Activated CD8-positive, alpha-beta memory T cell treated with anti-CD3 and anti-CD28 coated beads, Interleukin-2, amount 10 ng/mL, durations not matched to agents 7 days and 5 days (primary cell): ENCODE measurements around the gene PTPRM. TPM values are rescaled to one million over a fixed set of nuclear protein-coding genes. Genes with fewer than 3 reads are reported as not detected.

ENCODE experiments used
- ATAC-seq: fragments of 150-1000 bp; cut with Tn5 transposase; one replicate; pipeline ENCODE4 v1.10.0; 2021; ENCODE audit warnings: moderate library complexity
- CTCF ChIA-PET: fragments of 350-600 bp; sonication (Branson Sonifier 250); formaldehyde crosslinking; loops from one replicate; lab custom pipeline; 2021; ENCODE audit warnings: antibody characterized with exemption; lab: Charles Lee
- DNase-seq: peaks from one replicate; pipeline ENCODE4 v3.0.0-alpha.2; 2020
- H3K27ac Mint-ChIP-seq: one replicate; pipeline ENCODE4 v1.8.0; 2021; ENCODE audit warnings: mild to moderate bottlenecking, mixed read lengths
- H3K27me3 Mint-ChIP-seq: one replicate; pipeline ENCODE4 v1.8.0; 2021; ENCODE audit warnings: mixed read lengths
- H3K36me3 Mint-ChIP-seq: one replicate; pipeline ENCODE4 v1.8.0; 2021; ENCODE audit warnings: mild to moderate bottlenecking, mixed read lengths
- H3K4me1 Mint-ChIP-seq: one replicate; pipeline ENCODE4 v1.8.0; 2021; ENCODE audit warnings: mixed read lengths
- H3K4me3 Mint-ChIP-seq: one replicate; pipeline ENCODE4 v1.8.0; 2021; ENCODE audit warnings: mild to moderate bottlenecking, moderate library complexity, mixed read lengths
- H3K9me3 Mint-ChIP-seq: one replicate; pipeline ENCODE4 v1.8.0; 2022; ENCODE audit warnings: low read depth, mixed read lengths
- total RNA-seq, 2 experiments: library from RNA; stranded (reverse); gene quantifications; one replicate each; pipeline ENCODE4 v1.2.3, GENCODE V29; 2021

Gene PTPRM
- total RNA-seq, 2 experiments from 2014 or later = 3.1 to 5.7 TPM

- Mint-ChIP-seq H3K27me3 (no peaks in the 10 kb centered on the region), H3K4me3 (no peak overlapping the region), H3K4me1 (no peaks in the 10 kb centered on the region), H3K9me3 (peaks cover 4% of the 10 kb centered on the region), H3K36me3 (no peaks in the 10 kb centered on the region), H3K27ac (no peak overlapping the region)
- CTCF ChIA-PET = no interaction called here
- no peak for ATAC-seq
- DNase-seq = no peak
These were observed 65.3 kb downstream of the PTPRM start for GRCh38 chr18:7632152-7633098.

DNA sequence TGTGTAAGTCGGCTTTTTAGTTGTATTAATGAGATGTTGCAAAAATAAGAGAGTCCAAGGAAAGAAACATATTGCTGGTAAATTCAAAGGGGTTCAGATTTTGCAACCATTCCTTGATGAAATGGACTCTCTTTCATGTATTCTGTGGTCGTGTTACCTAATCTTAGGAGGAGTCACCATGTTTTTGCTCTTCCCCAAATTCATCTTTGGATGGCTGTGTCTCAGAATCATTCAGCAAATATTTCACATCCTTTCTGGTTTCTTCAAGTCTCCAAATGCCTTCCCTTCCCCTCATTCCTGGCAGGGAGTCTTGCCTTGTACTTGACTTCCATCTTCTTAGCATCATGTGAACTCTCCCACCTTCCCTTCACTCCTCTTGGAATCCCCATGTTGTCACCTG lies 66.1 kb downstream of the PTPRM start:
- ATAC-seq (no peak), DNase-seq (no peak)
- H3K27me3 Mint-ChIP-seq = no peaks in the 10 kb centered on the region
- H3K4me1 Mint-ChIP-seq = no peaks in the 10 kb centered on the region
- no peak overlapping the region for H3K4me3 Mint-ChIP-seq
- H3K36me3 Mint-ChIP-seq = no peaks in the 10 kb centered on the region
- CTCF ChIA-PET = no interaction called here
- H3K9me3 Mint-ChIP-seq = peaks cover 4% of the 10 kb centered on the region
- no peak overlapping the region for H3K27ac Mint-ChIP-seq

DNA sequence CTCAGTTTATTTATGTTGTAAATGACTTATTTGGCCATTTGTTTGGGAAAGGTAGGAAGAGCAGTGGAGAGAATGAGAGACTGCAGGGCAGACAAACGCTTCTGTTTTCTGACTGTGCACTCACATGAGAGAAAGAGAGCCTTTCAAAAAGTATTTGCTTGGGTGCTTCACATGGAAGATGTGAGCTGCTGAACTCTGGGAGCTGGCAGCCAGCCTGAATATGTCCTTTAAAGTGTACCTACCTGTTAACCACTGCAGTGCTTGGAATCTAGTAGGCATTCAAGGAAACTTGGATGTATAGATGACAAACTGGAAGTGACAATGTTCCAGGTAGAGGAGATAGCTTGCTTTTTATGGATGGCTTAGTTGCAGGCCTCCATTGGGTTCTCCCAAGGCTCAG lies 68.8 kb downstream of the PTPRM start:
- DNase-seq (no peak), ATAC-seq (no peak)
- CTCF ChIA-PET = no interaction called here
- no peaks in the 10 kb centered on the region for H3K27me3 Mint-ChIP-seq
- no peak overlapping the region for H3K27ac Mint-ChIP-seq
- H3K36me3 Mint-ChIP-seq = no peaks in the 10 kb centered on the region
- H3K4me3 Mint-ChIP-seq = no peak overlapping the region
- no peaks in the 10 kb centered on the region for H3K4me1 Mint-ChIP-seq
- H3K9me3 Mint-ChIP-seq = peaks cover 6% of the 10 kb centered on the region

GRCh38 chr18:7637269-7637668 lies 70.2 kb downstream of the PTPRM start:
- Mint-ChIP-seq H3K9me3 (peaks cover 6% of the 10 kb centered on the region), H3K27ac (no peak overlapping the region), H3K4me1 (no peaks in the 10 kb centered on the region), H3K27me3 (no peaks in the 10 kb centered on the region), H3K36me3 (no peaks in the 10 kb centered on the region), H3K4me3 (no peak overlapping the region)
- DNase-seq (no peak), ATAC-seq (no peak)
- CTCF ChIA-PET = no interaction called here

- no peak overlapping the region for H3K27ac Mint-ChIP-seq
- no peaks in the 10 kb centered on the region for H3K36me3 Mint-ChIP-seq
- CTCF ChIA-PET = no interaction called here
- no peaks in the 10 kb centered on the region for H3K27me3 Mint-ChIP-seq
- H3K4me3 Mint-ChIP-seq = no peak overlapping the region
- H3K9me3 Mint-ChIP-seq = peaks cover 6% of the 10 kb centered on the region
- DNase-seq = no peak
- H3K4me1 Mint-ChIP-seq = no peaks in the 10 kb centered on the region
- ATAC-seq = no peak
These were observed 71.2 kb downstream of the PTPRM start for GRCh38 chr18:7638321-7638720.

DNA sequence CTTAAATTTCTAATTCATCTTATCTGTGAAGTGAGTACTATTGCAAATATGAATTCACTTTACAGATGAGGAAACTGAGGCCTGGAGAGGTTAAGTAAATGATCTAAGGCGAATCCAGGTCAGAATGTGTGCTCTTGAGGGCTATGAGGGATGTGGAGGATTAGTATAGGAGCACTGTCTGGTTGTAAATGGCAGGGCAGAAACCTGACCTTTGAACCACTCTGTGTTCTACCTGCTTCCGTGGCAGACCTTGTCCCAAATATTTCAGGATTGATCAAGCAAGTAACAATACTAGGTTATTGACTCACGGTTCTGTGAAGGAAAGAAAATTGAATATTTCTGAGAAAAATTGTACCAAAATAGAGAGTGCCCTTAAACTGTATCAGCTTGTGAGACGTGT lies 74.7 kb downstream of the PTPRM start:
- no peaks in the 10 kb centered on the region for H3K27me3 Mint-ChIP-seq
- DNase-seq (no peak), ATAC-seq (no peak)
- no peaks in the 10 kb centered on the region for H3K4me1 Mint-ChIP-seq
- H3K4me3 Mint-ChIP-seq = no peak overlapping the region
- no peak overlapping the region for H3K27ac Mint-ChIP-seq
- peaks cover 2% of the 10 kb centered on the region for H3K9me3 Mint-ChIP-seq
- CTCF ChIA-PET = no interaction called here
- no peaks in the 10 kb centered on the region for H3K36me3 Mint-ChIP-seq

- DNase-seq = no peak
- ATAC-seq = no peak
- Mint-ChIP-seq H3K9me3 (peaks cover 6% of the 10 kb centered on the region), H3K36me3 (no peaks in the 10 kb centered on the region), H3K4me3 (no peak overlapping the region), H3K4me1 (no peaks in the 10 kb centered on the region), H3K27me3 (no peaks in the 10 kb centered on the region), H3K27ac (no peak overlapping the region)
- CTCF ChIA-PET = no interaction called here
These were observed 75.3 kb downstream of the PTPRM start for GRCh38 chr18:7642331-7642890.

GRCh38 chr18:7645756-7646155 lies 78.6 kb downstream of the PTPRM start:
- no peak for ATAC-seq
- no peak overlapping the region for H3K27ac Mint-ChIP-seq
- CTCF ChIA-PET = no interaction called here
- no peak for DNase-seq
- no peaks in the 10 kb centered on the region for H3K36me3 Mint-ChIP-seq
- H3K4me3 Mint-ChIP-seq = no peak overlapping the region
- H3K27me3 Mint-ChIP-seq = no peaks in the 10 kb centered on the region
- H3K9me3 Mint-ChIP-seq = peaks cover 6% of the 10 kb centered on the region
- H3K4me1 Mint-ChIP-seq = no peaks in the 10 kb centered on the region

- no peaks in the 10 kb centered on the region for H3K36me3 Mint-ChIP-seq
These were observed 79.2 kb downstream of the PTPRM start for GRCh38 chr18:7646174-7646886.

DNA sequence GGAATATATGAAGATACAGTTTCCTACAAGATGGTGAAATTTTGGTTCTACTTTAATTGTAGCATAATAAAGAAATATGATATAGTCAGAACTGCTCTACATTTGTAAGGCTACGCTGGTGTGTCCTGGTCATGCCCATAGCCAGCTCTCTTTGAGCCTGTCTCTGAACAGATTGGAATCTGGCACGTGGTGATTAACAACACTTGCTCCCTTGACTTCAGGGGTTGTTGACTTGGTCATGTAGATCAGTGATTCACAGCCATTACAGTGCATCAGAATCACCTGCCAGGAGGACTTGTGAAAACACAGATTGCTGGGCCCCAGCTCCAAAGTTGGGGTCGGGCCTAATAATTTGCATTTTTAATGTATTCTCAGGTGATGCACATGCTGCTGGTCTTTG lies 80.4 kb downstream of the PTPRM start:
- DNase-seq (no peak), ATAC-seq (no peak)
- Mint-ChIP-seq H3K4me3 (no peak overlapping the region), H3K4me1 (no peaks in the 10 kb centered on the region), H3K36me3 (no peaks in the 10 kb centered on the region), H3K27ac (no peak overlapping the region), H3K27me3 (no peaks in the 10 kb centered on the region), H3K9me3 (peaks cover 6% of the 10 kb centered on the region)
- CTCF ChIA-PET = no interaction called here

More at GRCh38 chr18:7646174-7646886, 79.2 kb downstream of the PTPRM start:
- Mint-ChIP-seq H3K4me3 (no peak overlapping the region), H3K4me1 (no peaks in the 10 kb centered on the region), H3K27me3 (no peaks in the 10 kb centered on the region), H3K9me3 (peaks cover 6% of the 10 kb centered on the region), H3K27ac (no peak overlapping the region)
- CTCF ChIA-PET = no interaction called here
- no peak for DNase-seq
- no peak for ATAC-seq

DNA sequence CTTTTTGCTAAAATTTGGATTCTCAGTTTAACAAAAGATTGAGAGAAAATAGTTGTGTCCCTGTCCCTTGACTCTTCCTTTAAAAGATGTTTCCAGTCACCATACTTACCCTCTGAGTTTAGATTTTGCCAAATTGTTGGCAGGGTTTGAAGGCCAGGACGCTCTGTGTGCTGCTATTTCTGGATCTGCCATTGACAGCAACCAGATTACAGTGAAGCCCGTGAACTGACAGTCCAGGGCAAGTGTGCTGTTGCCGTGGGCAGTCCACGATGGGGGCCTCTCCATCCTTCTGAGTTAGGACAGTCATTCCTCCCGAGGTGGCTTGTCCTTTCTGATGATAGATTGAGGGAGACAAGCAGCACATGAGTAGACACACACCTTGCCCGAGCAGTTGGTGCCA lies 89.9 kb downstream of the PTPRM start:
- ATAC-seq = no peak
- Mint-ChIP-seq H3K4me1 (no peaks in the 10 kb centered on the region), H3K27ac (no peak overlapping the region), H3K9me3 (peaks cover 7% of the 10 kb centered on the region), H3K4me3 (no peak overlapping the region), H3K27me3 (no peaks in the 10 kb centered on the region), H3K36me3 (no peaks in the 10 kb centered on the region)
- DNase-seq = no peak
- CTCF ChIA-PET = no interaction called here

- DNase-seq = no peak
- CTCF ChIA-PET = no interaction called here
- Mint-ChIP-seq H3K4me1 (no peaks in the 10 kb centered on the region), H3K27me3 (no peaks in the 10 kb centered on the region), H3K9me3 (peaks cover 7% of the 10 kb centered on the region), H3K4me3 (no peak overlapping the region), H3K27ac (no peak overlapping the region), H3K36me3 (no peaks in the 10 kb centered on the region)
- no peak for ATAC-seq
These were observed 90.8 kb downstream of the PTPRM start for GRCh38 chr18:7657937-7658336.

DNA sequence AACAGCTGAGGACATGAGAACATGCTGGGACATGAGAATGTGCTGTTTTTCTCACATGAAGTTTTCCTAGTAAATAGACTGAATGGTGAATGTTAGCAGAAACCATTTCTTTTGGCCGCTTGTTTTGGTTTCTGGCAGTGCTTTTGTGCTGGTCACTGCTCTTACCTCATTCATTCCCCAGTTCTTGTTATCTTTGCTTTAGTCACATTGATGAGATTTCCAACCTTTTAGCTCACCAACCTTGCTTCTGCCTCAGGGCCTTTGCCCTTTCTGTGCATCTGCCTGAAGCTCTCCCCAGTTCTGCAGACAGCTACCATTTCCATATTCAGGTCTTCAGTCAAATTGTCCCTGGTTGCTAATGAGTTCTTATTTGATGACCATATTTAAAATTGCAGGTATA lies 91.6 kb downstream of the PTPRM start:
- DNase-seq (no peak), ATAC-seq (no peak)
- Mint-ChIP-seq H3K4me1 (no peaks in the 10 kb centered on the region), H3K27ac (no peak overlapping the region), H3K36me3 (no peaks in the 10 kb centered on the region), H3K27me3 (no peaks in the 10 kb centered on the region), H3K9me3 (peaks cover 7% of the 10 kb centered on the region), H3K4me3 (no peak overlapping the region)
- CTCF ChIA-PET = no interaction called here

DNA sequence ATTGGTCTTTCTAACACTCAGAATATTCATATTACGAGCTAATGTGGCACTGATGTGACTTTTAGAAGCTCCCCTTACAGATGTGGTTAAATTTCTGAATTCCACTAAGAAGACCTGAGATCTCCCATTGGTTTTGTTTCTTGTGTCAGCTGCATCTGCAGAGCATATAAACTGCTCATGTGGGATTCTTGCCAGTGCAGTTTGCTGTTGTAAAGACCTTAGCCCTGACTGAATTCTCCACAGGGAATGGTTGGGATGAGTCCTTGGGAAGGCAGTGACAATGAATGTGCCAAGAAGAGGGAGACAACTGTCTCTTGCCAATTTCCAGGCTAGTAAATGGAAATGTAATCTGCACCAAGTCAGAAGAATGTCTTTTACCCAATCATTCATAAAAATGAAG lies 94.1 kb downstream of the PTPRM start:
- no peaks in the 10 kb centered on the region for H3K36me3 Mint-ChIP-seq
- no peak for DNase-seq
- H3K4me1 Mint-ChIP-seq = no peaks in the 10 kb centered on the region
- peaks cover 5% of the 10 kb centered on the region for H3K9me3 Mint-ChIP-seq
- no peak overlapping the region for H3K4me3 Mint-ChIP-seq
- H3K27ac Mint-ChIP-seq = no peak overlapping the region
- CTCF ChIA-PET = interaction anchor here (0.6 kb wide), 1 partner anchor 246 kb away, joined by 4 read pairs; no protein-coding TSS in a partner anchor
- no peak for ATAC-seq
- no peaks in the 10 kb centered on the region for H3K27me3 Mint-ChIP-seq
